HCT116 (cell line): ENCODE measurements around the gene APOL3.

Experiments
- EZH2 ChIP-seq: fragments of 200-600 bp; sonication (generic); IDR thresholded peaks from 2 replicates; pipeline ENCODE4 v1.6.1; 2017; ENCODE audit warnings: antibody characterized with exemption, mixed run types
- EZH2phosphoT487 ChIP-seq: fragments of 200-600 bp; IDR thresholded peaks from 2 replicates; pipeline ENCODE4 v1.6.1; 2018; ENCODE audit warnings: antibody characterized with exemption, borderline replicate concordance
- POLR2A ChIP-seq: IDR thresholded peaks from 2 replicates; pipeline ENCODE4 v1.7.0; 2011; ENCODE audit warnings: borderline replicate concordance; ENCODE audit not compliant: insufficient read depth, insufficient read length; ENCODE audit errors: extremely low read depth
- POLR2AphosphoS5 ChIP-seq: IDR thresholded peaks from 2 replicates; pipeline ENCODE4 v1.6.1; 2011; ENCODE audit warnings: mild to moderate bottlenecking, low read depth, low read length, moderate library complexity
- ZNF274 ChIP-seq: fragments of 200-500 bp; sonication (Bioruptor generic); IDR thresholded peaks from 2 replicates; pipeline ENCODE4 v1.6.1; 2014; ENCODE audit warnings: mild to moderate bottlenecking, low read depth, low read length, inconsistent platforms
- TF ChIP-seq, protein P1 (sequence below), 3 experiments: fragments of 200-600 bp in 1 of 3; sonication (generic) in 1 of 3; IDR thresholded peaks in 2 of 3; conservative IDR thresholded peaks in 1 of 3; 2 replicates each; pipeline ENCODE4 v1.5.1; 2012 to 2017; ENCODE audit warnings: low read depth in 2 of 3, low read length in 2 of 3, antibody characterized with exemption in 1 of 3, borderline replicate concordance in 1 of 3, control low read depth in 1 of 3, mild to moderate bottlenecking in 1 of 3, mixed read lengths in 1 of 3, mixed run types in 1 of 3, moderate library complexity in 1 of 3; ENCODE audit not compliant: insufficient read depth in 1 of 3
- TF ChIP-seq, protein P2 (sequence below): IDR thresholded peaks from 2 replicates; pipeline ENCODE4 v1.6.1; 2012

DNA sequence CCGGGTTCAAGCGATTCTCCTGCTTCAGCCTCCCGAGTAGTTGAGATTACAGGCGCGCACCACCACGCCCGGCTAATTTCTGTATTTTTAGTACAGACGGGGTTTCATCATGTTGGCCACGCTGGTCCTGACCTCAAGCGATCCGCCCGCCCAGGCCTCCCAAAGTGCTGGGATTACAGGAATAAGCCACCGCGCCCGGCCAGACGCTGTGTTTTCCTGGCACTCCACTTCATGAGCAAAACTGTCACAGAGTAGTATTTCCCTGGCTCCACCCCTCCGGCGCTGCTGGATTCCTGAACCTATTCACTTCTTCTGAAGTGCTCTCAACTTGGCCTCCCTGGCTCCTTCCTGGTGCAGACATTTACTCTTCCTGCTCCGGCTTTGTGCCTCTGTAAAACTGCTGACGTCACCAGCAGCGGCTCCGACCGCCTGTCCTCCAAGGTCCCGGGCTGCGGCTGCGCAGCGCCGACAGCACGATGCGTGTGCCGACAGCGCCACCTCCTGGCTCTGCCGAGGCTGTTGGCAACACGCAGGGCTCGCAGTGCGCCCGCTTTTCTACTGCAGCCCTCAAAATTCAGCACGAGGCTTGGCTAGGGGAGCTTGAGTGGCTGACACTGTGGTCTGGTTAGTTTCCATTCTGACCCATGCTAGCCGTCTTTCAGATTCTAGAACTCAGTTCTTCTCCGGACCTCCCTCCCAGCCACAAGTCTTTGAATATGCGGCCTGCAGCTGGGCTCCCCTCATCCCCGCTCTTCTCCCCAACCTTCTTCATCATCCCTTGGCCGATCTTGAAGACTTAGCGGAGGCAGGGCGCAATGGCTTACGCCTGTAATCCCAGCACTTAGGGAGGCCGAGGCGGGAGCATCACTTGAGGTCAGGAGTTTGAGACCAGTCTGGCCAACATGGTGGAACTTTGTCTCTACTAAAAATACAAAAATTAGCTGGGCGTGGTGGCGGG is 36.6 kb downstream of the APOL3 start:
- TF ChIP-seq, protein P1, sequence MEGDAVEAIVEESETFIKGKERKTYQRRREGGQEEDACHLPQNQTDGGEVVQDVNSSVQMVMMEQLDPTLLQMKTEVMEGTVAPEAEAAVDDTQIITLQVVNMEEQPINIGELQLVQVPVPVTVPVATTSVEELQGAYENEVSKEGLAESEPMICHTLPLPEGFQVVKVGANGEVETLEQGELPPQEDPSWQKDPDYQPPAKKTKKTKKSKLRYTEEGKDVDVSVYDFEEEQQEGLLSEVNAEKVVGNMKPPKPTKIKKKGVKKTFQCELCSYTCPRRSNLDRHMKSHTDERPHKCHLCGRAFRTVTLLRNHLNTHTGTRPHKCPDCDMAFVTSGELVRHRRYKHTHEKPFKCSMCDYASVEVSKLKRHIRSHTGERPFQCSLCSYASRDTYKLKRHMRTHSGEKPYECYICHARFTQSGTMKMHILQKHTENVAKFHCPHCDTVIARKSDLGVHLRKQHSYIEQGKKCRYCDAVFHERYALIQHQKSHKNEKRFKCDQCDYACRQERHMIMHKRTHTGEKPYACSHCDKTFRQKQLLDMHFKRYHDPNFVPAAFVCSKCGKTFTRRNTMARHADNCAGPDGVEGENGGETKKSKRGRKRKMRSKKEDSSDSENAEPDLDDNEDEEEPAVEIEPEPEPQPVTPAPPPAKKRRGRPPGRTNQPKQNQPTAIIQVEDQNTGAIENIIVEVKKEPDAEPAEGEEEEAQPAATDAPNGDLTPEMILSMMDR (IDR thresholded peaks at IDR 0.05 in 2 of 3, conservative IDR thresholded peaks at IDR 0.05 in 1 of 3; ENCODE audit: borderline replicate concordance in 1 of 3, insufficient read depth in 1 of 3, low read depth in 2 of 3, low read length in 2 of 3), result peak; percentile 93 to 98 (median 96)
- TF ChIP-seq EZH2, result no peak
- TF ChIP-seq ZNF274, result no peak
- TF ChIP-seq, protein P2, sequence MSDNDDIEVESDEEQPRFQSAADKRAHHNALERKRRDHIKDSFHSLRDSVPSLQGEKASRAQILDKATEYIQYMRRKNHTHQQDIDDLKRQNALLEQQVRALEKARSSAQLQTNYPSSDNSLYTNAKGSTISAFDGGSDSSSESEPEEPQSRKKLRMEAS, result peak; percentile 83
- TF ChIP-seq EZH2phosphoT487, result no peak
- peak; percentile 33 for TF ChIP-seq POLR2A
- no peak for TF ChIP-seq POLR2AphosphoS5
